Parathyroid adenoma (tissue), 2 donors: Measurements from ENCODE around the gene PCBP2.
"Not testable (repeated sequence)": the region's sequence is repeated elsewhere in the genome, so short reads cannot be mapped to it uniquely, and the experiment has no call there.

Experiments used
- H2AFZ ChIP-seq: fragments of 300-600 bp; sonication (generic); one replicate; pipeline ENCODE4 v1.7.0; 2017; ENCODE audit warnings: antibody characterized with exemption, mild to moderate bottlenecking
- H3K27ac ChIP-seq: fragments of 300-600 bp; sonication (generic); one replicate; pipeline ENCODE4 v1.7.0; 2017
- H3K27me3 ChIP-seq: fragments of 300-600 bp; sonication (generic); one replicate; pipeline ENCODE4 v1.7.0; 2017; ENCODE audit warnings: low read length; ENCODE audit not compliant: control insufficient read depth, insufficient read depth
- H3K36me3 ChIP-seq: fragments of 300-600 bp; sonication (generic); one replicate; pipeline ENCODE4 v1.7.0; 2017; ENCODE audit warnings: low read length; ENCODE audit not compliant: control insufficient read depth, insufficient read depth
- H3K4me1 ChIP-seq: fragments of 300-600 bp; sonication (generic); one replicate; pipeline ENCODE4 v1.7.0; 2017; ENCODE audit warnings: control low read depth
- H3K4me2 ChIP-seq: fragments of 300-600 bp; sonication (generic); one replicate; pipeline ENCODE4 v1.7.0; 2017; ENCODE audit warnings: low read length
- H3K4me3 ChIP-seq: fragments of 300-600 bp; sonication (generic); one replicate; pipeline ENCODE4 v1.7.0; 2017; ENCODE audit warnings: low read depth, low read length
- H3K79me2 ChIP-seq: fragments of 300-600 bp; sonication (generic); one replicate; pipeline ENCODE4 v1.7.0; 2017; ENCODE audit warnings: control low read depth
- H3K9ac ChIP-seq: fragments of 300-600 bp; sonication (generic); one replicate; pipeline ENCODE4 v1.7.0; 2017; ENCODE audit warnings: mild to moderate bottlenecking
- H3K9me3 ChIP-seq: fragments of 300-600 bp; sonication (generic); one replicate; pipeline ENCODE4 v1.7.0; 2017; ENCODE audit warnings: low read length; ENCODE audit not compliant: control insufficient read depth
- TF ChIP-seq, protein P1 (sequence below): fragments of 300-600 bp; sonication (generic); IDR thresholded peaks from one replicate; pipeline ENCODE4 v1.7.0; 2017; ENCODE audit warnings: antibody characterized with exemption, mild to moderate bottlenecking
- donor health status: primary hyperparathyroidism.

Gene PCBP2

DNA sequence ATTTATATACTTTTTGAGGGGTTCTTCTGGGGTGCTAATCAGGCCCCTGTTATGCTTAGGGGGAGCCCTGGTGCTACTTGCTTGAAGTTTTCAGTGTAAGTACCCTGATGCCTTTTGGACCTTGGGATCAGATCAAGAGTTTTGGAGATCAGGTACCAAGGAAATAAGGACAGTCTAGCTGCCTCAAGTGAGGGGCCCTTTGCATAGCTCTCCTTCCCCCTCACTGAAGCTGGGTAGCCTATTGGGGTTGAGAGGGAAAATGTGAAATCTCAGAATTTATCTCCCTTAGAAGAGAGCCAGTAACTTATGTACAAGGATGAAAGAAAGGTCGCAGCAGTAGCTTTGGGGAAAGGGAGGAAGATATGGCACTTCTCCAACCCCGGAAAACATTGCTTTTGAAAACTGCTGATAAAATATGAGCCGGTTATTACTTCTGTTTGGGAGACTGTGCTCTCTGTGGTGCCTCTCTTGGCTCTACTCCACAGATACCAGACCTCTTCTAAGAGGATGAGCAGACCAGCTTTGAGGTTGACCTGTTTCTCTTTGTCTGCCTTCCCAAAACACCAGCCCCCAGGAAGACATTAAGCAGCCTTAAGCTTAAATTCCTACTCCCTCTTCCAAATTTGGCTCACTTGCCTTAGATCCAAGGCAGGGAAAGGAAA, 37.0 kb upstream of the PCBP2 start:
- H3K4me1 ChIP-seq = peaks cover 5% of the 10 kb centered on the region
- no peak overlapping the region for H3K27ac ChIP-seq
- no peaks in the 10 kb centered on the region for H3K9me3 ChIP-seq
- TF ChIP-seq, protein P1, sequence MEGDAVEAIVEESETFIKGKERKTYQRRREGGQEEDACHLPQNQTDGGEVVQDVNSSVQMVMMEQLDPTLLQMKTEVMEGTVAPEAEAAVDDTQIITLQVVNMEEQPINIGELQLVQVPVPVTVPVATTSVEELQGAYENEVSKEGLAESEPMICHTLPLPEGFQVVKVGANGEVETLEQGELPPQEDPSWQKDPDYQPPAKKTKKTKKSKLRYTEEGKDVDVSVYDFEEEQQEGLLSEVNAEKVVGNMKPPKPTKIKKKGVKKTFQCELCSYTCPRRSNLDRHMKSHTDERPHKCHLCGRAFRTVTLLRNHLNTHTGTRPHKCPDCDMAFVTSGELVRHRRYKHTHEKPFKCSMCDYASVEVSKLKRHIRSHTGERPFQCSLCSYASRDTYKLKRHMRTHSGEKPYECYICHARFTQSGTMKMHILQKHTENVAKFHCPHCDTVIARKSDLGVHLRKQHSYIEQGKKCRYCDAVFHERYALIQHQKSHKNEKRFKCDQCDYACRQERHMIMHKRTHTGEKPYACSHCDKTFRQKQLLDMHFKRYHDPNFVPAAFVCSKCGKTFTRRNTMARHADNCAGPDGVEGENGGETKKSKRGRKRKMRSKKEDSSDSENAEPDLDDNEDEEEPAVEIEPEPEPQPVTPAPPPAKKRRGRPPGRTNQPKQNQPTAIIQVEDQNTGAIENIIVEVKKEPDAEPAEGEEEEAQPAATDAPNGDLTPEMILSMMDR = no peak
- no peaks in the 10 kb centered on the region for H3K79me2 ChIP-seq
- H3K4me3 ChIP-seq = no peak overlapping the region
- H3K27me3 ChIP-seq = no peaks in the 10 kb centered on the region
- no peak overlapping the region for H3K4me2 ChIP-seq
- no peak overlapping the region for H2AFZ ChIP-seq
- H3K36me3 ChIP-seq = no peaks in the 10 kb centered on the region
- H3K9ac ChIP-seq = no peak overlapping the region

DNA sequence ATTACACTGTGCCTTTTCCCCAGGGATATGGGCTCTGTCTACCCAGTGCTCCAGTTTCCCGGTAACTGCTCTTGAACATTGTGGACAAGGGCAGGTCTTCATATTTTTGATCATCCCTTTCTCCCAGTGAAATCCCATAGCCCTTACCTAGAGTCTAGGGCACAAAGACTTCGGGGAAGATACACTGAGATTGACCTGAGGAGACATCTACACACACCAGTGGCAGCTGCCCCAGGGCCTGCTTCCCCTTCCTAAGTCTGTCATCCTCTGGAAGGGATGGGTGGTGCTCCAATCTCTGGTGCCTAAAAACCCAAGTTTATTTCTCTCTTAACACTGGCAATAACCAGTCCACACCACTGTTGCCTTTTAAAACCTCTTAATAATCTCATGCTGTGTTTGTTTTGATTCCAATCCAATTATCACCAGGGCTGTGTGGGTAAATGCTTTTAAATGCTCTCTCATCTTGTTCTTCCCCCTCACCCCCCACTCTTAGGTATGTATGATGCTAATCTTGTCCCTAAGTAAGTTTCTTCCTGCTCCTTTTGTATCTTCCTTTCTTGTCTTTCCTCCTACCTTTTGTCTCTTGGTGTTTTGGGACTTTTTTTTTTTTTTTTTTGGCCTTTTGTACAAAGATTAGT, 36.0 kb upstream of the PCBP2 start:
- H3K4me3 ChIP-seq, H3K27ac ChIP-seq, H3K4me1 ChIP-seq, H2AFZ ChIP-seq, H3K9ac ChIP-seq, H3K9me3 ChIP-seq, H3K79me2 ChIP-seq, H3K27me3 ChIP-seq, H3K4me2 ChIP-seq, H3K36me3 ChIP-seq: not testable (repeated sequence)

- H3K27ac ChIP-seq, H3K36me3 ChIP-seq, H3K4me1 ChIP-seq, H3K9me3 ChIP-seq, H2AFZ ChIP-seq, H3K4me2 ChIP-seq, H3K4me3 ChIP-seq, H3K9ac ChIP-seq, H3K27me3 ChIP-seq, H3K79me2 ChIP-seq: not testable (repeated sequence)
Observed at GRCh38 chr12:53417291-53417816, 34.5 kb upstream of the PCBP2 start.

- Histone ChIP-seq H2AFZ (no peak overlapping the region), H3K4me3 (no peak overlapping the region), H3K79me2 (no peaks in the 10 kb centered on the region), H3K9me3 (no peaks in the 10 kb centered on the region), H3K36me3 (no peaks in the 10 kb centered on the region), H3K27me3 (no peaks in the 10 kb centered on the region), H3K4me2 (no peak overlapping the region), H3K27ac (no peak overlapping the region), H3K9ac (no peak overlapping the region), H3K4me1 (peaks cover 5% of the 10 kb centered on the region)
- TF ChIP-seq, protein P1 = no peak
Observed at GRCh38 chr12:53418221-53418620, 33.7 kb upstream of the PCBP2 start.

DNA sequence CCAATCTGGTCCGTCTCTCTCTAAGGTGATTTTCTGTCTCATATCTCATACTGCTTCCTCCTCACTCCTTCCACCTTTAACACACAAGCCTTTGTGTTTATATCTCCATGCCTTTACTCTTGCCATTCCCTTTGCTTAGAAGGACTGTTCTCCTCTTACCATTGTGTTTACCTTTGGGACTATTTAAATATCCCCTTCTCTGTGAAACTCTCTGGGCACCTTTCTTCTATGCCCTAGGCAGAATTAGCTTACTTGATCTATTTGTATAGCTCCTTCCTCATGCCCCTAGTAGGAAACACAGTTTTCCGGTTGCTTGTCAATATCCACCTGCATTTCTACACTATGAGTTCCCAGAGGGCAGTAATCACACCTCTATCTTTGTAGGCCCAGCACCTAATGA, 32.1 kb upstream of the PCBP2 start:
- TF ChIP-seq, protein P1 = no peak
- Histone ChIP-seq H3K9ac (no peak overlapping the region), H3K4me3 (no peak overlapping the region), H2AFZ (no peak overlapping the region), H3K4me2 (no peak overlapping the region), H3K27me3 (no peaks in the 10 kb centered on the region), H3K27ac (no peak overlapping the region), H3K4me1 (peaks cover 5% of the 10 kb centered on the region), H3K36me3 (no peaks in the 10 kb centered on the region), H3K79me2 (no peaks in the 10 kb centered on the region), H3K9me3 (no peaks in the 10 kb centered on the region)

DNA sequence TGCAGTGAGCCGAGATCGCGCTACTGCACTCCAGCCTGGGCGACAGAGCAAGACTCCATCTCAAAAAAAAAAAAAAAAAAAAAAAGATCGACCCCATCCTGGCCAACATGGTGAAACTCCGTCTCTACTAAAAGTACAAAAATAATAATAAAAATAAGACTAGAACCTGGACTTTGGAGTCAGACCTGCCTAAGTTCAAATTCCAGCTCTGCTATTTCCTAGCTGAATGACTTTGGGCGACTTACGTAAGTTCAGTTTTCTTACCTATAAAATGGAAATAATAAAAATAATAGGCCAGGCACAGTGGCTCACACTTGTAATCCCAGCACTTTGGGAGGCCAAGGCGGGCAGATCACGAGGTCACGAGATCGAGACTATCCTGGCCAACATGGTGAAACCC, 29.7 kb upstream of the PCBP2 start:
- H3K27ac ChIP-seq, H3K27me3 ChIP-seq, H3K9me3 ChIP-seq, H3K36me3 ChIP-seq, H3K9ac ChIP-seq, H3K79me2 ChIP-seq, H3K4me1 ChIP-seq, H3K4me2 ChIP-seq, H3K4me3 ChIP-seq, H2AFZ ChIP-seq: not testable (repeated sequence)
